Neural progenitor cell (in vitro differentiated cells): ENCODE measurements around the gene LTO1.

Source experiments
- EZH2 ChIP-seq: fragments of 200-600 bp; sonication (generic); IDR thresholded peaks from 2 replicates; pipeline ENCODE4 v1.6.1; 2017; ENCODE audit warnings: antibody characterized with exemption, mild to moderate bottlenecking, moderate library complexity
- EZH2phosphoT487 ChIP-seq: fragments of 200-600 bp; sonication (generic); IDR thresholded peaks from 2 replicates; pipeline ENCODE4 v1.6.1; 2017; ENCODE audit warnings: antibody characterized with exemption
- TF ChIP-seq, protein P1 (sequence below): fragments of 200-600 bp; sonication (generic); IDR thresholded peaks from 2 replicates; pipeline ENCODE4 v1.5.1; 2017; ENCODE audit warnings: antibody characterized with exemption, mild to moderate bottlenecking

GRCh38 chr11:69696749-69697468 is 21.8 kb upstream of the LTO1 start:
- TF ChIP-seq, protein P1, sequence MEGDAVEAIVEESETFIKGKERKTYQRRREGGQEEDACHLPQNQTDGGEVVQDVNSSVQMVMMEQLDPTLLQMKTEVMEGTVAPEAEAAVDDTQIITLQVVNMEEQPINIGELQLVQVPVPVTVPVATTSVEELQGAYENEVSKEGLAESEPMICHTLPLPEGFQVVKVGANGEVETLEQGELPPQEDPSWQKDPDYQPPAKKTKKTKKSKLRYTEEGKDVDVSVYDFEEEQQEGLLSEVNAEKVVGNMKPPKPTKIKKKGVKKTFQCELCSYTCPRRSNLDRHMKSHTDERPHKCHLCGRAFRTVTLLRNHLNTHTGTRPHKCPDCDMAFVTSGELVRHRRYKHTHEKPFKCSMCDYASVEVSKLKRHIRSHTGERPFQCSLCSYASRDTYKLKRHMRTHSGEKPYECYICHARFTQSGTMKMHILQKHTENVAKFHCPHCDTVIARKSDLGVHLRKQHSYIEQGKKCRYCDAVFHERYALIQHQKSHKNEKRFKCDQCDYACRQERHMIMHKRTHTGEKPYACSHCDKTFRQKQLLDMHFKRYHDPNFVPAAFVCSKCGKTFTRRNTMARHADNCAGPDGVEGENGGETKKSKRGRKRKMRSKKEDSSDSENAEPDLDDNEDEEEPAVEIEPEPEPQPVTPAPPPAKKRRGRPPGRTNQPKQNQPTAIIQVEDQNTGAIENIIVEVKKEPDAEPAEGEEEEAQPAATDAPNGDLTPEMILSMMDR: no peak
- TF ChIP-seq EZH2 (no peak), EZH2phosphoT487 (no peak)
